ENCODE measurements around the gene HORMAD1. TPM values are rescaled to one million over a fixed set of nuclear protein-coding genes. Genes with fewer than 3 reads are reported as not detected.

The HORMAD1 gene, protein sequence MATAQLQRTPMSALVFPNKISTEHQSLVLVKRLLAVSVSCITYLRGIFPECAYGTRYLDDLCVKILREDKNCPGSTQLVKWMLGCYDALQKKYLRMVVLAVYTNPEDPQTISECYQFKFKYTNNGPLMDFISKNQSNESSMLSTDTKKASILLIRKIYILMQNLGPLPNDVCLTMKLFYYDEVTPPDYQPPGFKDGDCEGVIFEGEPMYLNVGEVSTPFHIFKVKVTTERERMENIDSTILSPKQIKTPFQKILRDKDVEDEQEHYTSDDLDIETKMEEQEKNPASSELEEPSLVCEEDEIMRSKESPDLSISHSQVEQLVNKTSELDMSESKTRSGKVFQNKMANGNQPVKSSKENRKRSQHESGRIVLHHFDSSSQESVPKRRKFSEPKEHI
- total RNA-seq (2021; fragmentation: NEBNext Ultra II Directional; extraction: Animal tissue kit (Norgen Biotek cat#: 25700)) (not detected in 2 replicates), polyA plus RNA-seq (2011; rRNA removed) (not detected in 2 replicates), polyA minus RNA-seq (2011; rRNA and poly(A)+ RNA removed) (not detected in 2 replicates)
- polyA plus RNA-seq (2011; cell fraction: cytosol; rRNA removed): not detected
- not detected for polyA plus RNA-seq (2011; cell fraction: nucleus; rRNA removed)
- not detected in 4 replicates for polyA plus RNA-seq (2012, experiment 1 of 2)
- polyA plus RNA-seq (2012, experiment 2 of 2): not detected
- not detected for polyA plus RNA-seq (2013, experiment 1 of 2)
- not detected for polyA plus RNA-seq (2013, experiment 2 of 2)
- not detected for polyA minus RNA-seq (2011; cell fraction: cytosol; rRNA and poly(A)+ RNA removed)
- polyA minus RNA-seq (2011; cell fraction: nucleus; rRNA and poly(A)+ RNA removed): not detected
- long read RNA-seq, experiment 1: 0 reads
- long read RNA-seq, experiment 2: 0 reads

DNA sequence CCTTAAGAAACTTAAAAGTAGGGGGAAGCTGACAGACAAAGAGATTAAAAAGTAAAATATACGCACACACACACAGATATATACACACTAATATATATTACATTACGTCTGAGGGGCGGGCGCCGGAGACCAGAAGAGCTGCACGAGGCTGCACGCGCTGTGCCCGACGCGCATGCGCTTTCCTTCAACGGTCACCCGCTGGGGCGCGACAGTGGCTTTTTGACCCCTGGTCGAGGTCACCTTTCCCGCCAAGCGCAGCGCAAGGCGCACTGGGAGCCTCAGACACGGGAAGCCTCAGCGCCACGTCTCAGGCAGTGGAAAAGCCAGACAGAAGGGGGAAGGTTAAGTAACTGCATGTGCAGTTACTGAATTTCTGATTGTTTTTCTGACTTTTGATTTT, at the start of gene HORMAD1:
TSS of gene HORMAD1 (minus strand) at position 193 of the 400 bp plus-strand sequence. CDS start 1,390 bp downstream, outside the sequence.
- no peak within 1 kb of the TSS for H3K56ac ChIP-seq (replicated peaks; ENCODE audit: insufficient read length, low read depth, low read length)
- H3K23ac ChIP-seq (ENCODE audit: insufficient read length): no peak within 1 kb of the TSS
- H3K27me3 ChIP-seq (replicated peaks in 1 of 4; ENCODE audit: control insufficient read depth in 3 of 4, extremely low read depth in 1 of 4, insufficient read depth in 3 of 4, low read length in 3 of 4): no peaks in the 10 kb centered on the region
- ChIA-PET CTCF (ENCODE audit: partially characterized antibody) (interaction anchor here (0.7 kb wide), 1 partner anchor 138 kb away, joined by 3 read pairs; no protein-coding TSS in a partner anchor), POLR2A (ENCODE audit: partially characterized antibody) (interaction anchor here (1.4 kb wide), 1 partner anchor 160 kb away, joined by 3 read pairs; no protein-coding TSS in a partner anchor)
- no peak within 1 kb of the TSS for H2BK5ac ChIP-seq (ENCODE audit: low read depth, low read length)
- H3K9me3 ChIP-seq (ENCODE audit: insufficient read depth in 2 of 2, low read depth in 1 of 2, low read length in 1 of 2): no peaks in the 10 kb centered on the region; a peak in 1 of 4 replicates
- 96% methylated on average over 24 of the region's 24 CpGs; no CpG with 5 or more reads in 1 of the 2 experiments for WGBS, 2 experiments (ENCODE audit: extremely low coverage in 1 of 2, insufficient coverage in 1 of 2, insufficient read length in 1 of 2, insufficient replicate concordance in 2 of 2, low coverage in 1 of 2, low lambda C conversion rate in 2 of 2, missing lambda C conversion rate in 1 of 2)
- H4K5ac ChIP-seq (ENCODE audit: insufficient read length, low read depth, low read length): no peak within 1 kb of the TSS
- no peak within 1 kb of the TSS for H3K4me3 ChIP-seq (ENCODE audit: extremely low read depth in 1 of 4, insufficient read depth in 2 of 4, low read depth in 3 of 4, low read length in 4 of 4)
- H3K27ac ChIP-seq (ENCODE audit: low read depth, low read length): no peak within 1 kb of the TSS
- H3K4me2 ChIP-seq (ENCODE audit: insufficient read depth in 1 of 2, low read depth in 2 of 2, low read length in 2 of 2): no peak within 1 kb of the TSS
- no peaks in the 10 kb centered on the region for H3K79me2 ChIP-seq (ENCODE audit: control insufficient read depth in 1 of 2, insufficient read depth in 2 of 2, low read length in 2 of 2)
- no peak within 1 kb of the TSS for H4K91ac ChIP-seq (replicated peaks; ENCODE audit: insufficient read length, low read length)
- no peaks in the 10 kb centered on the region for H3K4me1 ChIP-seq (replicated peaks in 1 of 4; ENCODE audit: control insufficient read depth in 3 of 4, insufficient read depth in 4 of 4, low read length in 3 of 4)
- H2BK120ac ChIP-seq (replicated peaks; ENCODE audit: low read depth, low read length): no peak within 1 kb of the TSS
- H3K79me1 ChIP-seq (ENCODE audit: low read depth, low read length): no peaks in the 10 kb centered on the region
- H3K18ac ChIP-seq (ENCODE audit: extremely low read depth, low read length): no peak within 1 kb of the TSS; the same call in 1 of the 2 replicates
- H4K8ac ChIP-seq (ENCODE audit: extremely low read depth, insufficient read depth, low read length): no peak within 1 kb of the TSS
- no peaks in the 10 kb centered on the region for H3K23me2 ChIP-seq (ENCODE audit: low read depth, low read length)
- DNase-seq (ENCODE audit: low read depth in 1 of 2, low spot score in 2 of 2): no peak
- H2AK5ac ChIP-seq (ENCODE audit: low read depth, low read length): no peak within 1 kb of the TSS
- H3K9ac ChIP-seq (replicated peaks in 1 of 4; ENCODE audit: extremely low read depth in 1 of 4, low read depth in 3 of 4, low read length in 3 of 4): no peak within 1 kb of the TSS
- H4K20me1 ChIP-seq (replicated peaks in 1 of 2; ENCODE audit: control insufficient read depth in 1 of 2, insufficient read depth in 2 of 2, low read length in 2 of 2): no peaks in the 10 kb centered on the region
- H3K36me3 ChIP-seq (ENCODE audit: control insufficient read depth in 2 of 4, insufficient read depth in 4 of 4, low read length in 3 of 4): no peaks in the 10 kb centered on the region
- H2BK20ac ChIP-seq (ENCODE audit: low read length): no peak within 1 kb of the TSS
- H2AFZ ChIP-seq (ENCODE audit: low read length): no peak within 1 kb of the TSS
- H3K14ac ChIP-seq (ENCODE audit: insufficient read length): no peak within 1 kb of the TSS
- no peak within 1 kb of the TSS for H2BK12ac ChIP-seq (ENCODE audit: low read depth, low read length)
- H3K4ac ChIP-seq (replicated peaks; ENCODE audit: insufficient read length, low read depth, low read length): no peak within 1 kb of the TSS
- H2BK15ac ChIP-seq (ENCODE audit: low read length): no peak within 1 kb of the TSS
- FAIRE-seq: no peak
- TF ChIP-seq, protein P1, sequence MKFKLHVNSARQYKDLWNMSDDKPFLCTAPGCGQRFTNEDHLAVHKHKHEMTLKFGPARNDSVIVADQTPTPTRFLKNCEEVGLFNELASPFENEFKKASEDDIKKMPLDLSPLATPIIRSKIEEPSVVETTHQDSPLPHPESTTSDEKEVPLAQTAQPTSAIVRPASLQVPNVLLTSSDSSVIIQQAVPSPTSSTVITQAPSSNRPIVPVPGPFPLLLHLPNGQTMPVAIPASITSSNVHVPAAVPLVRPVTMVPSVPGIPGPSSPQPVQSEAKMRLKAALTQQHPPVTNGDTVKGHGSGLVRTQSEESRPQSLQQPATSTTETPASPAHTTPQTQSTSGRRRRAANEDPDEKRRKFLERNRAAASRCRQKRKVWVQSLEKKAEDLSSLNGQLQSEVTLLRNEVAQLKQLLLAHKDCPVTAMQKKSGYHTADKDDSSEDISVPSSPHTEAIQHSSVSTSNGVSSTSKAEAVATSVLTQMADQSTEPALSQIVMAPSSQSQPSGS (IDR thresholded peaks at IDR 0.05; ENCODE audit: low read length): no peak
- no peak for TF ChIP-seq KDM5A (IDR thresholded peaks at IDR 0.05; ENCODE audit: low read length)
- TF ChIP-seq CBX5 (IDR thresholded peaks at IDR 0.05; ENCODE audit: low read depth, low read length): no peak
- TF ChIP-seq SP1 (IDR thresholded peaks at IDR 0.05; ENCODE audit: low read depth, low read length): no peak
- TF ChIP-seq, protein P2, sequence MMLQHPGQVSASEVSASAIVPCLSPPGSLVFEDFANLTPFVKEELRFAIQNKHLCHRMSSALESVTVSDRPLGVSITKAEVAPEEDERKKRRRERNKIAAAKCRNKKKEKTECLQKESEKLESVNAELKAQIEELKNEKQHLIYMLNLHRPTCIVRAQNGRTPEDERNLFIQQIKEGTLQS (IDR thresholded peaks at IDR 0.05; ENCODE audit: insufficient read depth, low read depth, low read length): no peak
- no peak for TF ChIP-seq SIX5 (IDR thresholded peaks at IDR 0.05; ENCODE audit: low read depth, low read length)
- no peak for TF ChIP-seq KDM1A (IDR thresholded peaks at IDR 0.05; ENCODE audit: borderline replicate concordance, low read length)

Measured in H1 (cell line).